Thyroid gland (tissue), 4 donors: ENCODE data around the gene DPH7. TPM values are rescaled to one million over a fixed set of nuclear protein-coding genes. Genes with fewer than 3 reads are reported as not detected.
"Not testable (repeated sequence)": the region's sequence is repeated elsewhere in the genome, so short reads cannot be mapped to it uniquely, and the experiment has no call there.

Source experiments
- DNase-seq, 2 donors: peaks; one replicate each; pipeline ENCODE4 v3.0.0-alpha.2; 2019
- H3K27ac ChIP-seq, 3 donors: fragments of 200-600 bp; sonication (generic); 1 replicate in 2 of 3; 2 replicates in 1 of 3; pipeline ENCODE4 v1.5.1; 2016 to 2019; ENCODE audit warnings: mild to moderate bottlenecking in 1 of 3, moderate library complexity in 1 of 3
- H3K27me3 ChIP-seq: fragments of 200-600 bp; sonication (generic); one replicate; pipeline ENCODE4 v1.5.1; 2019
- H3K36me3 ChIP-seq, 2 donors: fragments of 200-600 bp; sonication (generic); one replicate each; pipeline ENCODE4 v1.5.1; 2016 to 2019
- H3K4me1 ChIP-seq, 2 donors: fragments of 200-600 bp; sonication (generic); one replicate each; pipeline ENCODE4 v1.5.1; 2017 to 2019
- H3K4me3 ChIP-seq, 3 donors: fragments of 200-600 bp; sonication (generic); replicated peaks in 1 of 3; 1 replicate in 2 of 3; 2 replicates in 1 of 3; pipeline ENCODE4 v1.5.1; 2016; ENCODE audit warnings: mild to moderate bottlenecking in 1 of 3
- H3K9me3 ChIP-seq: fragments of 200-600 bp; sonication (generic); one replicate; pipeline ENCODE4 v1.5.1; 2017
- POLR2A ChIP-seq, 2 donors: fragments of 450-650 bp; IDR thresholded peaks; one replicate each; pipeline ENCODE4 v1.6.1; 2017; ENCODE audit warnings: antibody characterized with exemption in 2 of 2, mild to moderate bottlenecking in 2 of 2, moderate library complexity in 1 of 2
- WGBS, 2 donors: methylation state at CpG; one replicate each; pipeline ENCODE4 v1.1.5; 2017; 5-methylcytosine and 5-hydroxymethylcytosine counted together
- intact Hi-C: fragments of 100-400 bp; cut with DNase I; formaldehyde crosslinking; loops from one replicate; pipeline ENCODE4 v1.15.1; 2023
- total RNA-seq, 4 donors: library from RNA; depleted of rRNA; stranded (reverse); fragments of >200 nt; gene quantifications; one replicate each; pipeline ENCODE4 v1.2.3, GENCODE V29; 2016
- TF ChIP-seq, protein P1 (sequence below), 6 experiments: fragments of 200-600 bp in 3 of 6; fragments of 450-650 bp in 3 of 6; sonication (generic) in 3 of 6; IDR thresholded peaks; one replicate each; pipeline ENCODE4 v1.5.1; 2016 to 2019; ENCODE audit warnings: antibody characterized with exemption in 6 of 6, mild to moderate bottlenecking in 2 of 6, inconsistent platforms in 1 of 6, moderate library complexity in 1 of 6

The DPH7 gene
- total RNA-seq, 4 donors from 2014 or later: 20.8 to 47.4 (median 34.1) TPM

DNA sequence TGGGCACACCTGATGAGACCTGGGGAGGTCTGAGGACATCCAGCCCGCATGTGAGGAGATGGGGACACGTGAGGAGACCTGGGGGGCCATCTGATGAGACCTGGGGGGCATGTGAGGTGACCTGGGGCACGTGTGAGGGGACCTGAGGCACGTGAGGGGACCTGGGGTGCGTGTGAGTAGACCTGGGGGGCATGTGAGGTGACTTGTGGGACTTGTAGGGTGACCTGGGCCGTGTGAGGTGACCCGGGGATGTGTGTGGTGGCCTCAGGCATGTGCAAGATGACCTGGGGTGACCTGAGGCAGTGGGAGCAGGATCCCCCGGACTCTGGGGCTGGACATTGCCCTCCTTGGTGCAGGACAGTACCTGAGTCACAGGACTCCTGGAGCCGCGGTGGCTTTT lies 59.2 kb downstream of the DPH7 start:
- no peaks in the 10 kb centered on the region for H3K9me3 ChIP-seq
- no peak for TF ChIP-seq POLR2A (IDR thresholded peaks at IDR 0.05)
- TF ChIP-seq, protein P1, sequence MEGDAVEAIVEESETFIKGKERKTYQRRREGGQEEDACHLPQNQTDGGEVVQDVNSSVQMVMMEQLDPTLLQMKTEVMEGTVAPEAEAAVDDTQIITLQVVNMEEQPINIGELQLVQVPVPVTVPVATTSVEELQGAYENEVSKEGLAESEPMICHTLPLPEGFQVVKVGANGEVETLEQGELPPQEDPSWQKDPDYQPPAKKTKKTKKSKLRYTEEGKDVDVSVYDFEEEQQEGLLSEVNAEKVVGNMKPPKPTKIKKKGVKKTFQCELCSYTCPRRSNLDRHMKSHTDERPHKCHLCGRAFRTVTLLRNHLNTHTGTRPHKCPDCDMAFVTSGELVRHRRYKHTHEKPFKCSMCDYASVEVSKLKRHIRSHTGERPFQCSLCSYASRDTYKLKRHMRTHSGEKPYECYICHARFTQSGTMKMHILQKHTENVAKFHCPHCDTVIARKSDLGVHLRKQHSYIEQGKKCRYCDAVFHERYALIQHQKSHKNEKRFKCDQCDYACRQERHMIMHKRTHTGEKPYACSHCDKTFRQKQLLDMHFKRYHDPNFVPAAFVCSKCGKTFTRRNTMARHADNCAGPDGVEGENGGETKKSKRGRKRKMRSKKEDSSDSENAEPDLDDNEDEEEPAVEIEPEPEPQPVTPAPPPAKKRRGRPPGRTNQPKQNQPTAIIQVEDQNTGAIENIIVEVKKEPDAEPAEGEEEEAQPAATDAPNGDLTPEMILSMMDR (IDR thresholded peaks at IDR 0.05): no peak
- intact Hi-C loops: no loop called here
- H3K36me3 ChIP-seq: peaks cover 0 to 7% of the 10 kb centered on the region in 2 donors
- WGBS, 2 donors: 89 to 90% methylated on average over 10 of the region's 10 CpGs
- no peak overlapping the region for H3K4me3 ChIP-seq
- H3K4me1 ChIP-seq: no peaks in the 10 kb centered on the region
- DNase-seq: no peak
- no peaks in the 10 kb centered on the region for H3K27me3 ChIP-seq
- H3K27ac ChIP-seq: no peak overlapping the region

DNA sequence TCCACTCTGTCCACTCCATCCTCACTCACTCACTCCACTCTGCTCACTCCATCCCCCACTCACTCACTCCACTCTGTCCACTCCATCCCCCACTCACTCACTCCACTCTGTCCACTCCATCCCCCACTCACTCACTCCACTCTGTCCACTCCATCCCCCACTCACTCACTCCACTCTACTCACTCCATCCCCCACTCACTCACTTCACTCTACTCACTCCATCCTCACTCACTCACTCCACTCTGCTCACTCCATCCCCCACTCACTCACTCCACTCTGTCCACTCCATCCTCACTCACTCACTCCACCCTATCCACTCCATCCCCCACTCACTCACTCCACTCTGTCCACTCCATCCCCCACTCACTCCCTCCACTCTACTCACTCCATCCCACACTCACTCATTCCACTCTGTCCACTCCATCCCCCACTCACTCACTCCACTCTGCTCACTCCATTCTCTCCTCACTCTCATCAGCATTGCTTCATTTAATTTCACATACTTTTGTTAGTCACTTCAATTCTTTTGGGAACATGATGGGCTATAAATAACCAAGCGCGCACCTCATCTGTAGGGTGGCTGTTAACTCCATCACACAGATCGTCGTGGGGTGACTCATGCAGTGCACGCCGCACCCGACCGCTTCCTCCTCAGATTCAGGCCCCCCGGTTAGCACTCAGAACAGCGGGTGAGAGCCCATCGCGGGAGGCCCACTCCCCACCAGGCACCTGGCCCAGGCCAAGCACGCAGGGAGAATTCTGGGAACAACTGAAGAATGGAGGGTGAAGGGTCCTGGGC lies 59.9 kb downstream of the DPH7 start:
- H3K9me3 ChIP-seq, H3K4me1 ChIP-seq, H3K4me3 ChIP-seq, H3K27ac ChIP-seq, intact Hi-C loops, H3K36me3 ChIP-seq, H3K27me3 ChIP-seq, DNase-seq: not testable (repeated sequence)
- WGBS, 2 donors: 88 to 89% methylated on average over 13 of the region's 13 CpGs

GRCh38 chr9:137516144-137516917 lies 62.4 kb downstream of the DPH7 start:
- no peak for TF ChIP-seq POLR2A (IDR thresholded peaks at IDR 0.05)
- TF ChIP-seq, protein P1 (IDR thresholded peaks at IDR 0.05): no peak
- H3K9me3 ChIP-seq: no peaks in the 10 kb centered on the region

GRCh38 chr9:137515338-137515724 lies 63.4 kb downstream of the DPH7 start:
- intact Hi-C loops: no loop called here
- no peaks in the 10 kb centered on the region for H3K36me3 ChIP-seq
- H3K27ac ChIP-seq: no peak overlapping the region
- no peak overlapping the region for H3K4me3 ChIP-seq
- H3K9me3 ChIP-seq: no peaks in the 10 kb centered on the region
- no peaks in the 10 kb centered on the region for H3K27me3 ChIP-seq
- DNase-seq: no peak
- H3K4me1 ChIP-seq: no peaks in the 10 kb centered on the region
- WGBS, 2 donors: 91 to 92% methylated on average over 7 to 19 of the region's 23 CpGs
- TF ChIP-seq POLR2A (IDR thresholded peaks at IDR 0.05): no peak
- TF ChIP-seq, protein P1 (IDR thresholded peaks at IDR 0.05): no peak

More at GRCh38 chr9:137516144-137516917, 62.4 kb downstream of the DPH7 start:
- no peak overlapping the region for H3K27ac ChIP-seq
- H3K4me1 ChIP-seq: no peaks in the 10 kb centered on the region
- WGBS, 2 donors: 78 to 93% methylated on average over 6 to 7 of the region's 10 CpGs
- no peak for DNase-seq
- H3K27me3 ChIP-seq: no peaks in the 10 kb centered on the region
- peaks cover 0 to 4% of the 10 kb centered on the region in 2 donors for H3K36me3 ChIP-seq
- no peak overlapping the region for H3K4me3 ChIP-seq
- intact Hi-C loops: no loop called here

DNA sequence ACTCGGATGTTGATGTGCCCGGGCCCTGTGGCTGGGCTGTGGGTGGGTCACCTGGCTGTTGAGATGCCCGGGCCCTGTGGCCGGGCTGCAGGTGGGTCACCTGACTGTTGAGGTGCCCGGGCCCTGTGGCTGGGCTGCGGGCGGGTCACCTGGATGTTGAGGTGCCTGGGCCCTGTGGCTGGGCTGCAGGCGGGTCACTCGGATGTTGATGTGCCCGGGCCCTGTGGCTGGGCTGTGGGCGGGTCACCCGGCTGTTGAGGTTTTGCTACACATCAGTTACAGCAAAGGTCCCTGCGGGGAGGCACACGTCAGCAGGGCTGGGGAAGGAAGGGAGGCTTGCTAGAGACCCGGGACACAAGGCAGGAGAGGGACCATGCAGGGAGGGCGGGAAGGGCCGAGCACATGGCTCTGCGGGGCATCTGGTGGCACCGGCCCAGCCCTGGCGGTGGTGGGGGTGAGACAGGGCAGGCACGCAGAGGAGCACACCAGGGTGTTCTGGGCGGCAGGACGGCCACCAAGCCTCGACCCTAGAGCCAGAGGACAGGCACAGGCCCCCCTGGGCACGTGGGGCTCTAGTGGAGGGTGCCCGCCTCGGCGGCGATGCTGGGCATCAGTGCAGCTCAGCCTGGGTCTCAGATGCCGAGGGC lies 63.9 kb downstream of the DPH7 start:
- H3K4me1 ChIP-seq: no peaks in the 10 kb centered on the region
- TF ChIP-seq, protein P1 (IDR thresholded peaks at IDR 0.05): no peak
- no peak for TF ChIP-seq POLR2A (IDR thresholded peaks at IDR 0.05)
- no peak for DNase-seq
- no peak overlapping the region for H3K27ac ChIP-seq
- intact Hi-C loops: no loop called here
- no peaks in the 10 kb centered on the region for H3K27me3 ChIP-seq
- no peaks in the 10 kb centered on the region for H3K9me3 ChIP-seq
- no peak overlapping the region for H3K4me3 ChIP-seq
- H3K36me3 ChIP-seq: no peaks in the 10 kb centered on the region
- 90% methylated on average over 9 of the region's 30 CpGs; no CpG with 5 or more reads in 1 of the 2 donors for WGBS, 2 donors

DNA sequence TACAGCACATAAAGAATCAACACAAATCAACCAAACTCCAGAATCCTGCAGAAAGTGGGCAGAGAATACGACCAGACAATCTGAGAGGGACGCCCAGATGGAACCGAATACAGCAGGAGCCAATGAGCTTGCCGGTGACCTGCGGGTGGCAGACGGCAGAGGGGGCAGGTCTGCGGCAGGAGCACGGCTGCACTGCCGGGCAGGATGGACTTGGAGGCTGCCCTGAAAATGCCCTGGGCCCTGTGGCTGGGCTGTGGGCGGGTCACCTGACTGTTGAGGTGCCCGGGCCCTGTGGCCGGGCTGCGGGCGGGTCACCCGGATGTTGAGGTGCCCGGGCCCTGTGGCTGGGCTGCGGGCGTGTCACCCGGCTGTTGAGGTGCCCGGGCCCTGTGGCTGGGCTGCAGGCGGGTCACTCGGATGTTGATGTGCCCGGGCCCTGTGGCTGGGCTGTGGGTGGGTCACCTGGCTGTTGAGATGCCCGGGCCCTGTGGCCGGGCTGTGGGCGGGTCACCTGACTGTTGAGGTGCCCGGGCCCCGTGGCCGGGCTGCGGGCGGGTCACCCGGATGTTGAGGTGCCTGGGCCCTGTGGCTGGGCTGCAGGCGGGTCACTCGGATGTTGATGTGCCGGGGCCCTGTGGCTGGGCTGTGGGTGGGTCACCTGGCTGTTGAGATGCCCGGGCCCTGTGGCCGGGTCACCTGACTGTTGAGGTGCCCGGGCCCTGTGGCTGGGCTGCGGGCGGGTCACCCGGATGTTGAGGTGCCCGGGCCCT lies 64.7 kb downstream of the DPH7 start:
- H3K4me3 ChIP-seq, H3K4me1 ChIP-seq, H3K36me3 ChIP-seq, H3K27me3 ChIP-seq, H3K27ac ChIP-seq, intact Hi-C loops, H3K9me3 ChIP-seq, DNase-seq: not testable (repeated sequence)
- WGBS, 2 donors: 78 to 89% methylated on average over 9 to 17 of the region's 42 CpGs

- intact Hi-C loops, H3K27ac ChIP-seq, H3K9me3 ChIP-seq, H3K27me3 ChIP-seq, DNase-seq, H3K36me3 ChIP-seq, H3K4me3 ChIP-seq, H3K4me1 ChIP-seq: not testable (repeated sequence)
- whole genome bisulfite sequencing, 2 donors: 91 to 94% methylated on average over 5 of the region's 5 CpGs
These were observed 65.6 kb downstream of the DPH7 start for GRCh38 chr9:137513136-137513535.
